Regular cardiac myocyte (primary cell): ENCODE results near the gene RBMS2. TPM values are rescaled to one million over a fixed set of nuclear protein-coding genes. Genes with fewer than 3 reads are reported as not detected.

Experiments used
- total RNA-seq: library from RNA; depleted of rRNA; stranded (reverse); fragments of >200 nt; gene quantifications from 2 replicates; pipeline ENCODE4 v1.2.3, GENCODE V29; 2014

RBMS2 gene
- total RNA-seq, result 12.3 and 13.0 TPM in 2 replicates

GRCh38 chr12:56521590-56522371, at the start of gene RBMS2:
Gene RBMS2 (plus strand): TSS chr12:56521820. CDS start chr12:56522024, 204 bp downstream.

DNA sequence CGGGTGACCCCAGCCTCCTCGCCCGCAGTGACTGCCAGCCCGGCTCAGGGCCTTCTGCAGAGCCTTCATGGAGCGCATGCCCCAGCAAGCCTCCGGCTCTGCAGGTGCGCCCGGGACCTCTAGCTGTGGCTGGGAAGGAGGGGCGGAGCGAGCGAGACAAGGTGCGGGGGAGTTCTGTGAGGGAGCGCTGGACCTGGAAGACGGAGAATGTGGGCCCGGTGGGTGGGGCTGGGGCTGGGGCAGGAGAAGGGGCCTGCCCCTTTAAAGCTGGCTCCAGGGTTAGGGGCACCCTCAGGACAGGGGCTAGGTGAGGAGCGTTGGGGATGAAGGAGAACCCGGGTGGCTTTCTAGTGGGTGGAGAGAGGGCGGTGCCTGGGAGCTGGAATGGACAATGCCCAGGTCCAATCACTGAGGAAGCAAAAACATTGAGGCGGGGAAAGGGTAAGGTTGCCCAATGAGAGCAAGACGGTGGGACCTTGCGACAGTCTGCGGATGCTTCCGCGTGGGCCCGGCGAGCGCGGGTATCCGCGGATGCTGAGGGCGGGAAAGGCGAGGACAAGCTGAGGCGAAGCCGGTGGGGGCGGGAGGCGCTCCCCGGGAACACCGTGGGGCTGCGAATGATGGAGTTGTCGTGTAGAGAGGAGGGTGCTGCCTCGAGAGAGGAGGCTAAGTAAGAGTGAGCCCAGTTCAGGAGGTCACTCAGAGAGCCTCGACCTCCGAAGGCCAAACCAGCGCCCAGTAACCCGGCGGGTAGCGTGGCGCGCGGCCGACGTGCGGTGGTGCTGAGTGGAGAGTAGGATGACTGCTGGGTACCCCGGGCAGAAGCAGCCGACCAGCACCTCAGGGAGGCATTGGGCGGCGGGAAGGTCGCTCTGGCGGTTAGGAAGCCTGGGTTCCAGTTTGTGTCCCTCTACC, 33.3 kb upstream of the RBMS2 start, which contains the start of gene GLS2:
TSS of gene GLS2 (minus strand) at position 121 of the 915 bp plus-strand sequence. CDS start at position 78, 43 bp downstream.

DNA sequence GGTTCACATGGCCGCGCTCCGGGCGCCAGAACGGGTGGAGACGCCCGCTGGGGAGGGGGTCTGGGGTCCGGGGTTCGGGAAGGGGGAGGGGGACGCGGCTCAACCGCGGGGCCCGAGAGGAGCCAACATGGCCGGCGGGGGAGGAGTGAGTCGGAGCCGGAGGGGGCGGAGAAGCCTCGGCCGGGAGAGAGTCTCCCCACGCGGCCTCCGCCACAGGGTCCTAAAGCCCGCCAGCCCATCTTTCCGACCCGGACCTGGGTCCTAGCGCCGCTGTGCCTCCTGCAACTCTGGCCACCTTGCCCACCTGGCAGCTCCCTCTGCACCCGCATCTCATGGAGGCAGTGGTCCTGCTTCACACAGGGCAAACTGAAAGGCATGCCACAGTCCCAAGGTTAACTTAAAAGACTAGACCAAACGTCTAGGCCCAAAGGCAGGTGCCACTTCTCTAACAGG, 108.6 kb downstream of the RBMS2 start, which contains the start of gene BAZ2A:
TSS of gene BAZ2A (minus strand) at position 147 of the 453 bp plus-strand sequence. CDS start 12,796 bp downstream, outside the sequence.

Other genes with a start within 250 kb of the RBMS2 start
- gene CS, start 221.5 kb upstream of the RBMS2 start, total RNA-seq, result 62.9 and 99.7 TPM in 2 replicates
- 93.0 and 106 TPM in 2 replicates for gene CNPY2, start 205.8 kb upstream of the RBMS2 start, total RNA-seq
- gene PAN2, start 187.8 kb upstream of the RBMS2 start, total RNA-seq, result 10.0 and 27.3 TPM in 2 replicates
- gene IL23A, start 182.9 kb upstream of the RBMS2 start, total RNA-seq, result 0.28 and 0.38 TPM in 2 replicates
- gene STAT2, start 161.7 kb upstream of the RBMS2 start, total RNA-seq, result 105 and 295 TPM in 2 replicates
- gene APOF, start 159.0 kb upstream of the RBMS2 start, total RNA-seq, result not detected in 2 replicates
- 4.5 and 33.4 TPM in 2 replicates for gene TIMELESS, start 72.4 kb upstream of the RBMS2 start, total RNA-seq
- 0.19 TPM in 1 of 2 replicates, not detected in the other for gene MIP, start 67.2 kb upstream of the RBMS2 start, total RNA-seq
- 1.1 and 1.5 TPM in 2 replicates for gene SPRYD4, start 53.2 kb upstream of the RBMS2 start, total RNA-seq
- under 0.01 TPM in 1 of 2 replicates, not detected in the other for gene GLS2, start 33.7 kb upstream of the RBMS2 start, total RNA-seq
- 13.2 and 13.6 TPM in 2 replicates for gene BAZ2A, start 108.5 kb downstream of the RBMS2 start, total RNA-seq
- 386 and 740 TPM in 2 replicates for gene ATP5F1B, start 124.2 kb downstream of the RBMS2 start, total RNA-seq
- gene PTGES3, start 166.5 kb downstream of the RBMS2 start, total RNA-seq, result 56.7 and 164 TPM in 2 replicates
- 1,071 and 1,180 TPM in 2 replicates for gene NACA, start 203.5 kb downstream of the RBMS2 start, total RNA-seq
- 3.4 and 20.3 TPM in 2 replicates for gene PRIM1, start 230.5 kb downstream of the RBMS2 start, total RNA-seq
- gene HSD17B6, start 241.5 kb downstream of the RBMS2 start, total RNA-seq, result 1.3 and 3.1 TPM in 2 replicates